K562 (cell line): Measurements from ENCODE around the gene CACNA2D3. TPM values are rescaled to one million over a fixed set of nuclear protein-coding genes. Genes with fewer than 3 reads are reported as not detected.

ENCODE experiments used
- ATAC-seq: fragments of 200-7000 bp; cut with Tn5 transposase; 3 replicates; pipeline ENCODE4 v1.9.1; 2020; ENCODE audit warnings: moderate library complexity
- BruUV-seq: library from RNA; stranded (reverse); fragments of 400-500 nt; replicated peaks from 2 replicates; lab custom pipeline; 2021; lab: Mats Ljungman, UMichigan
- CTCF ChIA-PET: fragments of 300-600 bp; formaldehyde crosslinking; extraction: SDS; loops from one replicate; lab custom pipeline; 2021; ENCODE audit warnings: low intra/inter-chr PET ratio; lab: Yijun Ruan, JAX
- POLR2A ChIA-PET: fragments of 300-600, 350-650 bp; sonication (Branson Sonifier 250); formaldehyde crosslinking; extraction: SDS; loops from one replicate; lab custom pipeline; 2021; ENCODE audit warnings: antibody characterized with exemption, inconsistent platforms; lab: Yijun Ruan, JAX
- DNase-seq, 4 experiments: peaks; one replicate each; pipeline versions ENCODE4 v3.0.0 to v3.0.0-alpha.2; 2011 to 2018; ENCODE audit warnings: low spot score in 3 of 4, mixed read lengths in 3 of 4; ENCODE audit errors: extremely low read depth in 1 of 4
- FAIRE-seq: peaks from 2 replicates; lab custom pipeline; 2011; peaks lifted over from hg19 to GRCh38; lab: Jason Lieb, UNC
- H2AFZ ChIP-seq: 2 replicates; pipeline ENCODE4 v1.6.0; 2011; ENCODE audit warnings: low read depth, low read length, control low read depth, inconsistent platforms
- H3K27ac ChIP-seq: fragments of 200-600 bp; 3 replicates; pipeline ENCODE4 v1.8.0; 2011; ENCODE audit warnings: low read depth, mild to moderate bottlenecking, control low read depth, inconsistent platforms, low read length, moderate library complexity, mixed read lengths; ENCODE audit errors: extremely low read depth
- H3K27me3 ChIP-seq, 2 experiments: fragments of 300-600 bp in 1 of 2; 2 replicates in 1 of 2; 3 replicates in 1 of 2; pipeline versions ENCODE4 v1.6.0 to v1.8.0; 2011; ENCODE audit warnings: inconsistent platforms in 2 of 2, low read length in 2 of 2, mild to moderate bottlenecking in 1 of 2, mixed read lengths in 1 of 2, moderate library complexity in 1 of 2; ENCODE audit not compliant: control insufficient read depth in 2 of 2, insufficient read depth in 2 of 2
- H3K36me3 ChIP-seq: fragments of 300-600 bp; 3 replicates; pipeline ENCODE4 v1.8.0; 2011; ENCODE audit warnings: mild to moderate bottlenecking, low read length, inconsistent platforms; ENCODE audit not compliant: control insufficient read depth, insufficient read depth
- H3K4me1 ChIP-seq, 2 experiments: fragments of 200-600 bp in 1 of 2; replicated peaks in 1 of 2; 2 replicates in 1 of 2; 3 replicates in 1 of 2; pipeline versions ENCODE4 v1.5.1 to v1.8.0; 2011; ENCODE audit warnings: inconsistent platforms in 2 of 2, low read length in 2 of 2, mild to moderate bottlenecking in 1 of 2, mixed read lengths in 1 of 2, moderate library complexity in 1 of 2; ENCODE audit not compliant: control insufficient read depth in 2 of 2, insufficient read depth in 2 of 2
- H3K4me2 ChIP-seq: 2 replicates; pipeline ENCODE4 v1.6.1; 2011; ENCODE audit warnings: low read length, control low read depth, inconsistent platforms, mixed read lengths; ENCODE audit not compliant: insufficient read depth
- H3K4me3 ChIP-seq: fragments of 200-600 bp; sonication (generic), shearing (Covaris generic); 2 replicates; pipeline ENCODE4 v1.5.1; 2016; ENCODE audit warnings: control low read depth, inconsistent platforms
- H3K79me2 ChIP-seq: fragments of 200-600 bp; 3 replicates; pipeline ENCODE4 v1.8.0; 2011; ENCODE audit warnings: low read length, inconsistent platforms; ENCODE audit not compliant: control insufficient read depth, insufficient read depth
- H3K9ac ChIP-seq, 2 experiments: 2 replicates each; pipeline versions ENCODE4 v1.6.0 to v1.6.1; 2011; ENCODE audit warnings: low read depth in 2 of 2, low read length in 2 of 2, control low read depth in 1 of 2, inconsistent platforms in 1 of 2, mild to moderate bottlenecking in 1 of 2, mixed read lengths in 1 of 2; ENCODE audit not compliant: insufficient read depth in 1 of 2
- H3K9me1 ChIP-seq: one replicate; pipeline ENCODE4 v1.6.0; 2011; ENCODE audit warnings: inconsistent platforms, mild to moderate bottlenecking, low read length, moderate library complexity; ENCODE audit not compliant: control insufficient read depth, insufficient read depth
- H3K9me3 ChIP-seq: replicated peaks from 2 replicates; pipeline ENCODE4 v1.5.1; 2011; ENCODE audit warnings: low read depth, low read length, inconsistent platforms; ENCODE audit not compliant: control insufficient read depth, insufficient read depth
- H4K20me1 ChIP-seq: replicated peaks from 2 replicates; pipeline ENCODE4 v1.6.1; 2011; ENCODE audit warnings: low read length, inconsistent platforms, mixed read lengths; ENCODE audit not compliant: control insufficient read depth, insufficient read depth
- ATF6 ChIP-seq: sonication (generic); formaldehyde crosslinking; IDR thresholded peaks from 2 replicates; pipeline ENCODE4 v1.4.0; 2020; ENCODE audit warnings: mild to moderate bottlenecking, missing genetic modification reagents
- BRD9 ChIP-seq: fragments of 450-650 bp; IDR thresholded peaks from 2 replicates; pipeline ENCODE4 v1.6.1; 2018; ENCODE audit warnings: low read depth; ENCODE audit not compliant: partially characterized antibody
- COPS2 ChIP-seq: fragments of 450-650 bp; conservative IDR thresholded peaks from 2 replicates; pipeline ENCODE4 v1.6.1; 2016; ENCODE audit warnings: mild to moderate bottlenecking, moderate library complexity
- ESRRB ChIP-seq: fragments of 250-450 bp; sonication (Bioruptor Pico); IDR thresholded peaks from 2 replicates; pipeline ENCODE4 v1.5.0; 2020; ENCODE audit warnings: mild to moderate bottlenecking, moderate library complexity, borderline replicate concordance
- ETV1 ChIP-seq: fragments of 450-650 bp; conservative IDR thresholded peaks from 2 replicates; pipeline ENCODE4 v1.6.1; 2016; ENCODE audit warnings: missing genetic modification characterization, control low read depth, low read depth, missing compliant biosample characterization
- HDAC8 ChIP-seq: fragments of 450-650 bp; IDR thresholded peaks from 2 replicates; pipeline ENCODE4 v1.6.1; 2016; ENCODE audit warnings: mild to moderate bottlenecking, missing genetic modification characterization, moderate library complexity, missing compliant biosample characterization
- JUNB ChIP-seq: fragments of 450-650 bp; formaldehyde crosslinking; conservative IDR thresholded peaks from 2 replicates; pipeline ENCODE4 v1.4.0; 2020; ENCODE audit warnings: mild to moderate bottlenecking
- KLF13 ChIP-seq: fragments of 450-650 bp; IDR thresholded peaks from 2 replicates; pipeline ENCODE4 v1.6.1; 2016; ENCODE audit warnings: missing genetic modification characterization, low read depth, mild to moderate bottlenecking, missing compliant biosample characterization, moderate library complexity, borderline replicate concordance
- L3MBTL2 ChIP-seq: fragments of 450-650 bp; IDR thresholded peaks from 2 replicates; pipeline ENCODE4 v1.6.1; 2016; ENCODE audit warnings: mild to moderate bottlenecking, moderate library complexity
- MTF1 ChIP-seq: fragments of 250-450 bp; sonication (Bioruptor Pico); IDR thresholded peaks from 2 replicates; pipeline ENCODE4 v1.9.0; 2021; ENCODE audit warnings: moderate library complexity, mild to moderate bottlenecking, inconsistent platforms, borderline replicate concordance
- SIX5 ChIP-seq, 2 experiments: IDR thresholded peaks; 2 replicates each; pipeline ENCODE4 v1.6.1; 2011; ENCODE audit warnings: low read length in 2 of 2, borderline replicate concordance in 1 of 2, low read depth in 1 of 2, mild to moderate bottlenecking in 1 of 2, moderate library complexity in 1 of 2; ENCODE audit not compliant: insufficient read depth in 1 of 2
- SMAD1 ChIP-seq: fragments of 150-350 bp; IDR thresholded peaks from 2 replicates; pipeline ENCODE4 v1.6.1; 2014; ENCODE audit warnings: low read length, low read depth; ENCODE audit not compliant: partially characterized antibody
- TEAD4 ChIP-seq, 2 experiments: sonication (generic) in 1 of 2; formaldehyde crosslinking in 1 of 2; IDR thresholded peaks; 2 replicates each; pipeline versions ENCODE4 v1.6.1 to v1.8.0; 2012 to 2022; ENCODE audit warnings: borderline replicate concordance in 1 of 2, inconsistent platforms in 1 of 2, low read length in 1 of 2, mild to moderate bottlenecking in 1 of 2, missing genetic modification reagents in 1 of 2
- ZBTB43 ChIP-seq: sonication (generic); formaldehyde crosslinking; IDR thresholded peaks from 2 replicates; pipeline ENCODE4 v1.8.0; 2023; ENCODE audit warnings: mild to moderate bottlenecking, missing genetic modification reagents
- ZHX1 ChIP-seq: fragments of 150-350 bp; conservative IDR thresholded peaks from 2 replicates; pipeline ENCODE4 v1.6.1; 2014; ENCODE audit warnings: low read length
- ZNF224 ChIP-seq: sonication (generic); formaldehyde crosslinking; IDR thresholded peaks from 2 replicates; pipeline ENCODE4 v1.8.0; 2022; ENCODE audit warnings: mild to moderate bottlenecking, missing genetic modification reagents
- WGBS: fragments of 100-300 bp; shearing (Covaris generic); methylation state at CpG from one replicate; pipeline ENCODE4 v1.1.6; 2016; ENCODE audit warnings: low coverage, mixed read lengths; ENCODE audit not compliant: insufficient coverage; ENCODE audit errors: missing lambda C conversion rate; 5-methylcytosine and 5-hydroxymethylcytosine counted together
- in situ Hi-C: fragments of 300-500 bp; cut with MboI; formaldehyde crosslinking; loops from 4 replicates; pipeline ENCODE4 v1.15.0; 2018; ENCODE audit warnings: inconsistent platforms, mixed read lengths
- intact Hi-C: fragments of 100-400 bp; cut with micrococcal nuclease; formaldehyde crosslinking; loops from 2 replicates; pipeline ENCODE4 v1.14.2; 2022
- polyA plus RNA-seq, 8 experiments: library from polyadenylated mRNA; depleted of rRNA in 4 of 8; stranded (reverse) in 5 of 8; unstranded in 3 of 8; fragments of >200 nt; fragmentation: Nextera tagmentation in 2 of 8; fragmentation: Illumina TruSeq in 1 of 8; extraction: Ambion mirVana in 2 of 8; extraction: Trizol in 1 of 8; gene quantifications; 2 replicates each; pipeline versions ENCODE4 v1.2.1 to v1.2.3, GENCODE V29; 2011 to 2014; ENCODE audit warnings: inconsistent platforms in 1 of 8, missing spikeins in 1 of 8
- total RNA-seq, 7 experiments: library from RNA; depleted of rRNA in 6 of 7; stranded (reverse); fragments of >200 nt in 6 of 7; fragmentation: Illumina TruSeq in 2 of 7; extraction: Trizol in 2 of 7; gene quantifications; 2 replicates each; pipeline versions ENCODE4 v1.2.1 to v1.2.3, GENCODE V29; 2011 to 2021; ENCODE audit warnings: low replicate concordance in 1 of 7

The CACNA2D3 gene
- total and polyA plus RNA-seq, 9 of the 15 experiments (the other 6 are each of a cell fraction or from before 2014, with no cell fraction given) = 0.01 TPM; not detected in 8

- TF ChIP-seq MTF1 (CRISPR knock-in tag) (no peak), ZNF224 (CRISPR knock-in tag) (no peak)
These were observed 312.4 kb downstream of the CACNA2D3 start (continued) for GRCh38 chr3:54434756-54435155.

- no peak overlapping the region for H3K27ac ChIP-seq
- intact Hi-C loops (no loop called here), in situ Hi-C loops (no loop called here)
- H3K4me1 ChIP-seq = no peaks in the 10 kb centered on the region
- no peaks in the 10 kb centered on the region for H3K27me3 ChIP-seq
- no peak for FAIRE-seq
- DNase-seq = no peak
- H3K36me3 ChIP-seq = no peaks in the 10 kb centered on the region
- ChIA-PET POLR2A (no interaction called here), CTCF (no interaction called here)
- WGBS = 0% methylated on average over 2 of the region's 2 CpGs
- no peak overlapping the region for H2AFZ ChIP-seq
- H3K9me1 ChIP-seq = no peaks in the 10 kb centered on the region
- no peak overlapping the region for H3K9ac ChIP-seq
- H3K4me3 ChIP-seq = no peak overlapping the region
- no peaks in the 10 kb centered on the region for H4K20me1 ChIP-seq
- no peak overlapping the region for H3K4me2 ChIP-seq
- no peaks in the 10 kb centered on the region for H3K79me2 ChIP-seq
- ATAC-seq = no peak
- no peaks in the 10 kb centered on the region for H3K9me3 ChIP-seq
- no TSS peak for BruUV-seq
- TF ChIP-seq ZHX1 (no peak), SIX5 (IDR thresholded peaks at IDR 0.05; ENCODE audit: borderline replicate concordance in 1 of 2, insufficient read depth in 1 of 2, low read depth in 1 of 2, low read length in 2 of 2) (no peak), L3MBTL2 (no peak), JUNB (CRISPR knock-in tag) (no peak), BRD9 (no peak), KLF13 (tag) (no peak), ATF6 (CRISPR knock-in tag) (no peak), ZBTB43 (CRISPR knock-in tag) (no peak), TEAD4 (IDR thresholded peaks at IDR 0.05; ENCODE audit: low read length) (no peak), TEAD4 (CRISPR knock-in tag; IDR thresholded peaks at IDR 0.05; ENCODE audit: borderline replicate concordance) (no peak), HDAC8 (tag) (no peak), SMAD1 (no peak), COPS2 (no peak), ETV1 (no peak), ESRRB (CRISPR knock-in tag) (no peak)
These were observed 314.9 kb downstream of the CACNA2D3 start for GRCh38 chr3:54437271-54437670.
